A673 (cell line): ENCODE results near the gene SLC38A9.

ENCODE experiments used
- CTCF ChIP-seq: fragments of 300-800, 200-600 bp; sonication (generic); conservative IDR thresholded peaks from 2 replicates; pipeline ENCODE4 v1.5.1; 2017; ENCODE audit warnings: low read depth, mild to moderate bottlenecking, antibody characterized with exemption, low read length, moderate library complexity, mixed read lengths
- EZH2 ChIP-seq: fragments of 200-600 bp; sonication (generic); IDR thresholded peaks from 2 replicates; pipeline ENCODE4 v1.6.1; 2017; ENCODE audit warnings: borderline replicate concordance, low read depth, mild to moderate bottlenecking, mixed read lengths, antibody characterized with exemption, low read length; ENCODE audit not compliant: poor library complexity, severe bottlenecking

- TF ChIP-seq CTCF (no peak), EZH2 (no peak)
Measured at GRCh38 chr5:55706230-55706629, 5.9 kb downstream of the SLC38A9 start.
